Fibroblast of mammary gland (primary cell): ENCODE data around the gene BCR.

Source experiments
- DNase-seq: peaks from one replicate; pipeline ENCODE4 v3.0.0-alpha.2; 2010; ENCODE audit warnings: low read depth
- H3K4me3 ChIP-seq: 2 replicates; pipeline ENCODE4 v1.5.1; 2011; ENCODE audit warnings: low read depth, mild to moderate bottlenecking, low read length, moderate library complexity; ENCODE audit not compliant: control insufficient read depth
- CTCF ChIP-seq: conservative IDR thresholded peaks from 2 replicates; pipeline ENCODE4 v1.5.1; 2011; ENCODE audit warnings: low read depth, low read length, inconsistent platforms; ENCODE audit not compliant: control insufficient read depth, insufficient read depth

Gene BCR

DNA sequence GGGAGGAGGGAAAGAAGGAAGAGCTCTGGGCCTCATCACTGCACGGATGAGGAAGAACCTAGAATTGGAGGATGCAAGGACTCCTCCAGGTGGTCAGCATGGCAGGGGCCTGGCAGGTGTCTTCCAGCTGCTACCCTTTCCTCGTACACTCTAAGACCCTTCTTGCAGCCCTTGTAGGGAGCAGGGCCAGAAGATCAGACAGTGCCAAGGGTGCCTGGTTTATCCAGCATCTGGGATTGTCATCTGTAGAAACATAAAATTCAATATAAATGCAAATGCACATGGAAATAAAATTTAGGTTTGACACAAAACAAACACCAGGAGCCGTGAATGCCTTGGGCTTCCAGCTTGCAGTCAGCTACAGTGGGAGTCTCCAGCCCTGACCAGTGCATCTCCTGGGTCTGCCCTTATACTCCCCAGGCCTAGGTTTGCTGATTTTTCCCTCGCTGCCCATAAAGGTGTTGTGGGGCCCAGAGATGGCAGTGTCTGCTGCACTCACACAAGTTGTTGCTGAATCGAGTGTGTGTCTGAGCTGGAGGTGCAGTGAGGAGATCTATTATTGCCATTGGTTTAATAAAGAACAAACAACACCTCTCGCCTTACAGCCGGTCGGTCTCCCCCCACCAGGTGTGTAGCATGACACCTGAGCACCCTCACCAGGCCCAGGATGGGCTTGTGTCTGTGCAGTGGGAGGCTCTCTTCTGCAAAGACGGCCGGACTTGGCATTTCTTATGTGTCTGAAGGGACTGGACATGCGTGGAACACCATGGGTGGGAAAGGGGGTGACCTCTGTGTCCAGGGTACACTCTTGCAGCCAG lies 87.1 kb downstream of the BCR start:
- DNase-seq, result no peak
- no peak for TF ChIP-seq CTCF
- no peak overlapping the region for H3K4me3 ChIP-seq

DNA sequence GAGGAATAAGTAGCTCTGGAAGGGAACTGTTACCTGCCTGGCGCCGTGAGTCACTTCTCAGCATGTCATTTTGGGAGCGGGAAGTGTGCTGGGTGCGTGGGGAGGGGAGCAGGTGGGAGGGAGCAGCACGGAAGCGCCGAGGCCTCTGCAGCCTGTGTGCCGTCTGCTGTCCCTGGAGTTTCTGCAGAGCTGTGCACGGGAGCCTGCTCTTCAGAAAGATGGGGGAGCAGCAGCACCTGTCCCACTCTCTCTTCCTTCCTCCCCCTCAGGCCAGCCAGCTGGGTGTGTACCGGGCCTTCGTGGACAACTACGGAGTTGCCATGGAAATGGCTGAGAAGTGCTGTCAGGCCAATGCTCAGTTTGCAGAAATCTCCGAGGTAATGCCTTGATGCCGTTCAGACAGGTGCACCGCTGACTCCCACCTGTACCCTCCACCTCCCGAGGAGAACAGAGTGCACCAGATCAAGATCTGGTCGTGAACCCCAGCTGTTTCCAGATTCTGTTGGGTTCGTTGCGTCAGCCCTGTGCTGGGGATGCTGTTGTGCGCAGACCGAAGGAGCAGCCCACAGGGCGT lies 87.9 kb downstream of the BCR start:
- no peak overlapping the region for H3K4me3 ChIP-seq

DNA sequence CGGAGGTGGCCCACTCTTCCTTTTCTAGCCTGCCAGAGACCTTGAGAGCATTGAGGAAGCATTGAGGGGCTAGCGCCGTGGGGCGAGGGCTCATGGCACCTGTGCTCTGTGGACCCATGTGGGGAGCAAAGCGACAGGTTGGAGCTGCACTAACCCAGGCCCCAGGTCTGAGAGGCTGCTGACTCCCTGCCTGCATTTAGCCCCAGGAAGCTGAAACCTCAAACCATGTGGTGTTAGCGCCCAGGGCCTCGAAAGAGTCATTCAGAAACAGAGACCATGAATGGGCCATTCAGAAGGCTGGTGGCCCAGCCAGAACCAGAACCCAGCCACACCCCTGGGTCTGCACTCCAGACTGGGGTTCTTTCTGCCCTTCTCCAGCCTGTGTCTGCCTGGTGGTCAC lies 88.6 kb downstream of the BCR start:
- no peak for DNase-seq
- TF ChIP-seq CTCF, result no peak
- no peak overlapping the region for H3K4me3 ChIP-seq

More for the DNA sequence above, 87.9 kb downstream of the BCR start:
- no peak for TF ChIP-seq CTCF
- no peak for DNase-seq

DNA sequence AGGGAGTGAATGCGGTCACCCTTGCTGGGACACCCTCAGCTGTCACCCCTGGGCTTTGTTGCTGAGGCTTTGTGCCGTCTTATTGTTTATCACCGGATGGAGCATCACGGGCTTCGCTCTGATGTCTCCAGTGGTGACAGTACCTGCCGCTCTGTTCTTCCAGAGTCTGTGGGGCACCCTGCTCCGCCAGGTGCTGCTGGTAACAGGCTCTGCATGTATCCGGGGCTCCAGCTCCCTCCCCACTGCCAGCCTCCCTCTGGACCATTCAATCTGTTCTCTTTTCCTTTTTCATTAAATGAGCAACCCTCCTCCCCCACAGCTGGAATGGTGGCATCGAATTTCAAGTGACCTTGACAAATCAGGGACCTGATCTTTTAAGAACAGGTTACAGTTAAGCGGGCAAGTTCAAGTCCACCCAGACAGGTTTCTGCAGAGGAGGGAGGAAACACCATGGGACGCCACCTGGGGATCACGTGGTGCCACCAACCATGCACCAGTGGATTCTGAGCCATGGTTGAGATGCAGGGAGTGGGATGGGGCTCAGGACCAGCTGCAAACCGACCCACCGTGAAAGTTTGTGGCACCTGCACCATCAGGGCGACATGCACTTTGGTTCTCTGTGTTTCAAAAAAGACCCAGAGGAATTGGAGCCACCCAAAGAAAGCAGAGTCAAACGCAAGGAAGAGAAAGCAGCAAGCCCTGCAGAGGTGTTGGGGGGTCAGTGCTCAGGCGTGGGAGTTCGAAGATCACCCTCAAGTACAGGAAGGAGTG lies 89.3 kb downstream of the BCR start:
- H3K4me3 ChIP-seq, result no peak overlapping the region
- TF ChIP-seq CTCF, result no peak
- DNase-seq, result no peak

DNA sequence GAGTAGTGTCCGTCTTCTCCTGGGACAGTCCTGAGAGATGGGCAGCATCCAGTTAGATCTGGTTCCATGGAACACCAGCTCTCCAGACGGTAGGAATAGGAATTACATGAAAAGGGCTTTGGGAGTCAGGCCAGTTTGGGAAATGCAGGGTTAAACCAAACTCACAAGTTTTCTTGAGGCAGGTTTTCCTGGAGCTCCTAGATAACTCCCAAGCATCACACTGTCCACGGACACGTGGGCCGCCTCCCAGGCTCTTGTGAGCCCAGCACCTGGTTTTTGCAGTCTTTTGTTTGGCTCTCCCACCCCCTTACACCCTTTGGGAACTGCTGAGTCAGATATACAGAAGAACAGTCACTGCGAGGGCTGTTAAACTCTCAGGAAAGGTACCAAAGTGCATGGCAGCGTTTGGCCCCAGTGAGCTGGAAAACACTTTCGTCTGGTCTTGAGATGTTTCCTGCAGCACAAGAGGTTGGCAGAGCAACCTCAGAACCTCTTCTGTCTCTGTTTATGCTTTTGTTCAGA lies 90.0 kb downstream of the BCR start:
- H3K4me3 ChIP-seq, result no peak overlapping the region
- peak; percentile 5 for DNase-seq
- peak; percentile 28 for TF ChIP-seq CTCF

DNA sequence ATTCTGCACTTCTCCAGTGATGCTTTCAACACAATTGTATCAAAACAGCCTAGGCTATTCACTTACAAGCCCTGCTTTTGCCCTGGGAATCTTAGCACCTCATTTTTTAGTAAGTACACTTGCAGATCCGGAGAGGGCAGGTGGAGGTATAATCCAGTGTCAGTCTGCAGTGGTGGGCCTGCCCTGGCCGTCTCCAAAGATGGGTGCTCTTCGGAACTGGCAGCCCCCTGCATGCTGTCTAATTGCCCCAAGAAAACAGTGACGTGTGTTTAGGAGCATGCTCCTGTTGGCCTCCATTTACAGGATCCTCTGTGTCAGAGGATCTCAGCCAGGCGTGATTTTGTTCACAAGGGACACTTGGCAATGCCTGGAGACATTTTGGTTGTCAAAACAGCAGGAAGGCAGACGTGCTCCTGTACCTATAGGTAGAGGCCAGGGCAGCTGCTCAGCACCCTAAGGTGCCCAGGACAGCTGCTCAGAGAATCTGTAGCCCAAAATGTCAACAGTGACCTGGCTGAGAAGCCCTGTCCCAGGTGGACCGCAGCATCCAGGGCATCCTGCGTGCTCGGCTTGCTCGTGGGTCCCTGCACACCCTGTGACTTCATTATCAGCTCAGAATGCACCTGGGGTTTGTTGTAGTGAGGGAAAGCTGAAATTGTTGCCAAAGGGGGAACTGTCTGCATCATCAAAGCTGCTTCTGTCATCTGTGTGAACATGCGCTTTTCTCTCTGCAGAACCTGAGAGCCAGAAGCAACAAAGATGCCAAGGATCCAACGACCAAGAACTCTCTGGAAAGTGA lies 90.7 kb downstream of the BCR start:
- no peak for DNase-seq
- TF ChIP-seq CTCF, result no peak
- no peak overlapping the region for H3K4me3 ChIP-seq
